PC-3 (cell line): Measurements from ENCODE around the gene PTRH1. TPM values are rescaled to one million over a fixed set of nuclear protein-coding genes. Genes with fewer than 3 reads are reported as not detected.

Experiments
- ATAC-seq: fragments of 200-7000 bp; cut with Tn5 transposase; 2 replicates; pipeline ENCODE4 v1.9.1; 2020; ENCODE audit warnings: mild to moderate bottlenecking, moderate library complexity
- BruUV-seq: library from RNA; stranded (reverse); fragments of 400-500 nt; replicated peaks from 2 replicates; lab custom pipeline; 2021; lab: Mats Ljungman, UMichigan
- CTCF ChIA-PET: fragments of 300-600 bp; sonication (Branson Sonifier 250); formaldehyde crosslinking; loops from one replicate; lab custom pipeline; 2022; ENCODE audit warnings: antibody characterized with exemption; lab: Charles Lee
- POLR2A ChIA-PET: fragments of 300-600 bp; sonication (Branson Sonifier 250); formaldehyde crosslinking; loops from one replicate; lab custom pipeline; 2022; ENCODE audit warnings: antibody characterized with exemption; ENCODE audit not compliant: unreplicated experiment; lab: Charles Lee
- DNase-seq: peaks from one replicate; pipeline ENCODE4 v3.0.0-alpha.2; 2015
- H2AFZ ChIP-seq: fragments of 300-600 bp; sonication (generic); 2 replicates; pipeline ENCODE4 v1.6.0; 2016; ENCODE audit warnings: antibody characterized with exemption, low read length
- H3F3A ChIP-seq: fragments of 300-600 bp; sonication (generic); one replicate; pipeline ENCODE4 v1.6.0; 2017; ENCODE audit warnings: antibody characterized with exemption, low read length, control low read depth, mild to moderate bottlenecking; ENCODE audit not compliant: unreplicated experiment
- H3K27ac ChIP-seq: fragments of 300-600 bp; sonication (generic); 2 replicates; pipeline ENCODE4 v1.5.1; 2016; ENCODE audit warnings: mild to moderate bottlenecking, low read length
- H3K27me3 ChIP-seq: fragments of 300-600 bp; sonication (generic); 2 replicates; pipeline ENCODE4 v1.6.1; 2016; ENCODE audit warnings: low read length, mixed read lengths
- H3K36me3 ChIP-seq: fragments of 300-600 bp; sonication (generic); 2 replicates; pipeline ENCODE4 v1.6.1; 2016; ENCODE audit warnings: low read depth, mixed run types, low read length, mixed read lengths
- H3K4me1 ChIP-seq: fragments of 300-600 bp; sonication (generic); 2 replicates; pipeline ENCODE4 v1.5.1; 2016; ENCODE audit warnings: low read length; ENCODE audit not compliant: insufficient read depth
- H3K4me2 ChIP-seq: fragments of 300-600 bp; sonication (generic); 2 replicates; pipeline ENCODE4 v1.6.0; 2016; ENCODE audit warnings: low read length
- H3K4me3 ChIP-seq: fragments of 300-600 bp; sonication (generic); 2 replicates; pipeline ENCODE4 v1.5.1; 2016; ENCODE audit warnings: mild to moderate bottlenecking, low read length, mixed read lengths
- H3K79me2 ChIP-seq: fragments of 300-600 bp; sonication (generic); 2 replicates; pipeline ENCODE4 v1.6.1; 2017; ENCODE audit warnings: low read length, mixed read lengths
- H3K9ac ChIP-seq: fragments of 300-600 bp; sonication (generic); 2 replicates; pipeline ENCODE4 v1.6.0; 2016; ENCODE audit warnings: mild to moderate bottlenecking, low read length
- H3K9me2 ChIP-seq: fragments of 300-600 bp; sonication (generic); replicated peaks from 2 replicates; pipeline ENCODE4 v1.6.1; 2016; ENCODE audit warnings: mixed run types, low read length, mixed read lengths
- H3K9me3 ChIP-seq: fragments of 300-600 bp; sonication (generic); 2 replicates; pipeline ENCODE4 v1.6.1; 2016; ENCODE audit warnings: low read length, mixed read lengths
- H4K20me1 ChIP-seq: fragments of 300-600 bp; sonication (generic); 2 replicates; pipeline ENCODE4 v1.6.1; 2016; ENCODE audit warnings: low read length, mixed read lengths
- CTCF ChIP-seq: fragments of 300-600 bp; sonication (generic); conservative IDR thresholded peaks from 2 replicates; pipeline ENCODE4 v1.5.1; 2017; ENCODE audit warnings: antibody characterized with exemption, low read depth, mild to moderate bottlenecking, low read length
- EZH2 ChIP-seq: fragments of 300-600 bp; sonication (generic); IDR thresholded peaks from one replicate; pipeline ENCODE4 v1.6.1; 2017; ENCODE audit warnings: antibody characterized with exemption, mild to moderate bottlenecking, low read length; ENCODE audit not compliant: unreplicated experiment
- EZH2phosphoT487 ChIP-seq: fragments of 300-600 bp; sonication (generic); IDR thresholded peaks from 2 replicates; pipeline ENCODE4 v1.6.1; 2018; ENCODE audit warnings: mild to moderate bottlenecking, antibody characterized with exemption, low read length, borderline replicate concordance
- intact Hi-C: fragments of 100-400 bp; cut with micrococcal nuclease; formaldehyde crosslinking; loops from 2 replicates; pipeline ENCODE4 v1.9.0; 2023
- total RNA-seq: library from RNA; depleted of rRNA; stranded (reverse); fragments of >200 nt; gene quantifications from 2 replicates; pipeline ENCODE4 v1.2.3, GENCODE V29; 2014

Gene PTRH1
- total RNA-seq, 1 experiment from 2014 or later: 45.3 TPM

GRCh38 chr9:127710204-127710783 is 5.2 kb downstream of the PTRH1 start:
- intact Hi-C loops: no loop called here
- no peaks in the 10 kb centered on the region for H3K9me2 ChIP-seq
- no peaks in the 10 kb centered on the region for H3K9me3 ChIP-seq
- CTCF ChIA-PET: no interaction called here
- no peak for ATAC-seq
- no peak overlapping the region for H3K4me3 ChIP-seq
- POLR2A ChIA-PET: no interaction called here
- H3K27ac ChIP-seq: no peak overlapping the region
- no TSS peak for BruUV-seq
- H4K20me1 ChIP-seq: no peaks in the 10 kb centered on the region
- no peaks in the 10 kb centered on the region for H3K36me3 ChIP-seq
- TF ChIP-seq EZH2phosphoT487 (no peak), CTCF (no peak), EZH2 (no peak)
- no peak overlapping the region for H2AFZ ChIP-seq
- H3K4me2 ChIP-seq: no peak overlapping the region
- no peak for DNase-seq
- H3F3A ChIP-seq: no peaks in the 10 kb centered on the region
- no peaks in the 10 kb centered on the region for H3K27me3 ChIP-seq
- no peak overlapping the region for H3K9ac ChIP-seq
- peaks cover 15% of the 10 kb centered on the region for H3K79me2 ChIP-seq
- H3K4me1 ChIP-seq: peaks cover 5% of the 10 kb centered on the region; the same call in 1 of the 2 replicates

GRCh38 chr9:127708952-127709587 is 6.4 kb downstream of the PTRH1 start:
- no peak overlapping the region for H3K27ac ChIP-seq
- TF ChIP-seq EZH2phosphoT487: no peak
- no peak for TF ChIP-seq CTCF
- TF ChIP-seq EZH2: no peak
- peaks cover 1% of the 10 kb centered on the region; the same call in 1 of the 2 replicates for H3K4me1 ChIP-seq
- no peak overlapping the region for H3K4me2 ChIP-seq
- H3K4me3 ChIP-seq: no peak overlapping the region
- no peak overlapping the region for H2AFZ ChIP-seq
- H3K79me2 ChIP-seq: peaks cover 5% of the 10 kb centered on the region
- no peaks in the 10 kb centered on the region for H3K9me3 ChIP-seq
- no peaks in the 10 kb centered on the region for H3K27me3 ChIP-seq
- POLR2A ChIA-PET: no interaction called here
- no TSS peak for BruUV-seq
- H3K9me2 ChIP-seq: no peaks in the 10 kb centered on the region
- no peak overlapping the region for H3K9ac ChIP-seq
- no peaks in the 10 kb centered on the region for H3K36me3 ChIP-seq
- intact Hi-C loops: no loop called here
- H4K20me1 ChIP-seq: no peaks in the 10 kb centered on the region
- no peaks in the 10 kb centered on the region for H3F3A ChIP-seq
- ATAC-seq (no peak), DNase-seq (no peak)
- CTCF ChIA-PET: no interaction called here

GRCh38 chr9:127707766-127708165 is 7.7 kb downstream of the PTRH1 start:
- POLR2A ChIA-PET: no interaction called here
- BruUV-seq: no TSS peak
- ATAC-seq: peak; percentile 79

More at GRCh38 chr9:127707766-127708165, 7.7 kb downstream of the PTRH1 start:
- Histone ChIP-seq H3K27ac (no peak overlapping the region), H4K20me1 (no peaks in the 10 kb centered on the region), H3K9ac (no peak overlapping the region), H3K36me3 (no peaks in the 10 kb centered on the region), H2AFZ (no peak overlapping the region), H3K4me3 (no peak overlapping the region), H3K79me2 (no peaks in the 10 kb centered on the region), H3K9me2 (no peaks in the 10 kb centered on the region), H3K4me2 (no peak overlapping the region), H3F3A (no peaks in the 10 kb centered on the region), H3K9me3 (no peaks in the 10 kb centered on the region), H3K27me3 (no peaks in the 10 kb centered on the region), H3K4me1 (no peaks in the 10 kb centered on the region)
- TF ChIP-seq CTCF (peak; percentile 56), EZH2phosphoT487 (no peak)
- peak; percentile 49 for DNase-seq
- CTCF ChIA-PET: interaction anchor here (1.0 kb wide), 1 partner anchor 27 kb away, joined by 4 read pairs; the partner anchor contains the start of gene TOR2A
- intact Hi-C loops: loop anchor here (1.0 kb wide), 1 partner anchor 27 kb away; no protein-coding TSS in a partner anchor
